Panc1 (cell line): ENCODE data around the gene HOXC9. TPM values are rescaled to one million over a fixed set of nuclear protein-coding genes. Genes with fewer than 3 reads are reported as not detected.

Experiments used
- ATAC-seq: fragments of 200-7000 bp; cut with Tn5 transposase; 2 replicates; pipeline ENCODE4 v1.9.1; 2020; ENCODE audit warnings: mild to moderate bottlenecking, moderate library complexity
- BruUV-seq: library from RNA; stranded (reverse); fragments of 400-500 nt; replicated peaks from 2 replicates; lab custom pipeline; 2021; lab: Mats Ljungman, UMichigan
- CTCF ChIA-PET: fragments of 300-600 bp; sonication (Branson Sonifier 250); formaldehyde crosslinking; loops from one replicate; lab custom pipeline; 2022; ENCODE audit warnings: antibody characterized with exemption; lab: Charles Lee
- POLR2A ChIA-PET: fragments of 300-600 bp; sonication (Branson Sonifier 250); formaldehyde crosslinking; loops from one replicate; lab custom pipeline; 2022; ENCODE audit warnings: antibody characterized with exemption; lab: Charles Lee
- DNase-seq: peaks from one replicate; pipeline ENCODE4 v3.0.0-alpha.2; 2010; ENCODE audit warnings: low read depth, low spot score
- H3K27ac ChIP-seq: 2 replicates; pipeline ENCODE4 v1.5.1; 2011; ENCODE audit warnings: mild to moderate bottlenecking, low read length, inconsistent platforms
- H3K27me3 ChIP-seq: fragments of 200-500 bp; sonication (Bioruptor generic); 2 replicates; pipeline ENCODE4 v1.6.0; 2014; ENCODE audit warnings: low read length, inconsistent platforms; ENCODE audit not compliant: control insufficient read depth, insufficient read depth
- H3K36me3 ChIP-seq: fragments of 200-500 bp; sonication (Bioruptor generic); 2 replicates; pipeline ENCODE4 v1.5.1; 2014; ENCODE audit warnings: inconsistent platforms, mild to moderate bottlenecking, low read length, moderate library complexity; ENCODE audit not compliant: control insufficient read depth, insufficient read depth
- H3K4me1 ChIP-seq: 2 replicates; pipeline ENCODE4 v1.5.1; 2011; ENCODE audit warnings: inconsistent platforms, mild to moderate bottlenecking, low read length, moderate library complexity; ENCODE audit not compliant: control insufficient read depth, insufficient read depth
- H3K4me3 ChIP-seq, 2 experiments: 2 replicates each; pipeline ENCODE4 v1.5.1; 2011 to 2012; ENCODE audit warnings: low read depth in 2 of 2, low read length in 2 of 2, mild to moderate bottlenecking in 2 of 2, inconsistent platforms in 1 of 2, moderate library complexity in 1 of 2
- H3K9me3 ChIP-seq: fragments of 200-500 bp; sonication (Bioruptor generic); 2 replicates; pipeline ENCODE4 v1.5.1; 2014; ENCODE audit warnings: low read depth, mild to moderate bottlenecking, inconsistent platforms, low read length, moderate library complexity; ENCODE audit not compliant: control insufficient read depth, insufficient read depth
- POLR2AphosphoS5 ChIP-seq: IDR thresholded peaks from 2 replicates; pipeline ENCODE4 v1.6.1; 2012; ENCODE audit warnings: mild to moderate bottlenecking, low read depth, low read length, moderate library complexity
- SIN3A ChIP-seq: IDR thresholded peaks from 2 replicates; pipeline ENCODE4 v1.6.1; 2012; ENCODE audit warnings: low read depth, mild to moderate bottlenecking, low read length, moderate library complexity, borderline replicate concordance; ENCODE audit not compliant: insufficient read depth
- TCF7L2 ChIP-seq: IDR thresholded peaks from 2 replicates; pipeline ENCODE4 v1.6.1; 2011; ENCODE audit warnings: mild to moderate bottlenecking, low read depth, low read length, inconsistent platforms
- in situ Hi-C: cut with HindIII; loops from 2 replicates; pipeline ENCODE4 v1.10.0; 2016; ENCODE audit warnings: low sequenced_read_pairs, low pct_unique_long_range_greater_than_20kb
- intact Hi-C: fragments of 100-400 bp; cut with micrococcal nuclease; formaldehyde crosslinking; loops from one replicate; pipeline ENCODE4 v1.10.0; 2022; ENCODE audit not compliant: unreplicated experiment
- total RNA-seq: library from RNA; stranded (reverse); gene quantifications from one replicate; pipeline ENCODE4 v1.2.1, GENCODE V29; 2021; ENCODE audit not compliant: unreplicated experiment
- TF ChIP-seq, protein P1 (sequence below), 2 experiments: IDR thresholded peaks; 2 replicates each; pipeline ENCODE4 v1.6.1; 2011 to 2012; ENCODE audit warnings: low read depth in 2 of 2, control low read depth in 1 of 2, low read length in 1 of 2, mild to moderate bottlenecking in 1 of 2, moderate library complexity in 1 of 2; ENCODE audit not compliant: insufficient read depth in 1 of 2
- TF ChIP-seq, protein P2 (sequence below): fragments of 450-650 bp; IDR thresholded peaks from 2 replicates; pipeline ENCODE4 v1.5.1; 2017; ENCODE audit warnings: mild to moderate bottlenecking

The HOXC9 gene
- total RNA-seq, 1 experiment from 2014 or later: 37.2 TPM

DNA sequence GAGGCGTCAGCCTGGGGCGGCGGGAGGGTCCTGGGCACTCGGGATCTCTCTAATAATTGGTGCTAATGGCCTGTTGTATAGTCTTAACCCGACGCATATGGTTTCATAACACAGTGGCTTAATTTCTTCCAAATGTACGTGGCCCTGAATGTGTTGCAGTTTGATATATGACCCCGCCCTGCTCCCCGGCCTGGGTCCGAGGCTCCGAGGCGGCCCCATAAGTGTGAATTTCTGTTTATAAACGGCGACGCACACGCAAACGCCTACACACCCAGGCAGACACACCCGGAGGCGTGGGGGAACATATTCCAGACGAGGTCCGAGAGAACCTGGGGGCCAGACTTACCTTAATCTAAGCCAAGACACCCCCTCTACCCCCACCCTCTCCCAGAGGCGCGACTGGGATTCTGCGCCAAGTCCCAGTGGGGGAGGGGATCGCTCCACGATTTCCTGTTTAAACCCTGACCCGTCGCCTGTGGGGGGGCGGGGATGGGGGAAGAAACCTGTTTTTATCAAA lies 18.6 kb downstream of the HOXC9 start:
- intact Hi-C loops (no loop called here), in situ Hi-C loops (no loop called here)
- DNase-seq (no peak), ATAC-seq (peak; percentile 23)
- H3K4me1 ChIP-seq: peaks cover 60% of the 10 kb centered on the region
- H3K36me3 ChIP-seq: peaks cover 2% of the 10 kb centered on the region; the same call in 1 of the 2 replicates
- no peaks in the 10 kb centered on the region for H3K9me3 ChIP-seq
- no peaks in the 10 kb centered on the region for H3K27me3 ChIP-seq
- peak overlapping the region; percentile 72 to 91 for H3K4me3 ChIP-seq
- CTCF ChIA-PET: interaction anchor here (1.1 kb wide), 1 partner anchor 13 kb away, joined by 3 read pairs; no protein-coding TSS in a partner anchor
- POLR2A ChIA-PET: no interaction called here
- peak; percentile 53; the same call in 1 of the 2 replicates for TF ChIP-seq SIN3A
- TF ChIP-seq, protein P1, sequence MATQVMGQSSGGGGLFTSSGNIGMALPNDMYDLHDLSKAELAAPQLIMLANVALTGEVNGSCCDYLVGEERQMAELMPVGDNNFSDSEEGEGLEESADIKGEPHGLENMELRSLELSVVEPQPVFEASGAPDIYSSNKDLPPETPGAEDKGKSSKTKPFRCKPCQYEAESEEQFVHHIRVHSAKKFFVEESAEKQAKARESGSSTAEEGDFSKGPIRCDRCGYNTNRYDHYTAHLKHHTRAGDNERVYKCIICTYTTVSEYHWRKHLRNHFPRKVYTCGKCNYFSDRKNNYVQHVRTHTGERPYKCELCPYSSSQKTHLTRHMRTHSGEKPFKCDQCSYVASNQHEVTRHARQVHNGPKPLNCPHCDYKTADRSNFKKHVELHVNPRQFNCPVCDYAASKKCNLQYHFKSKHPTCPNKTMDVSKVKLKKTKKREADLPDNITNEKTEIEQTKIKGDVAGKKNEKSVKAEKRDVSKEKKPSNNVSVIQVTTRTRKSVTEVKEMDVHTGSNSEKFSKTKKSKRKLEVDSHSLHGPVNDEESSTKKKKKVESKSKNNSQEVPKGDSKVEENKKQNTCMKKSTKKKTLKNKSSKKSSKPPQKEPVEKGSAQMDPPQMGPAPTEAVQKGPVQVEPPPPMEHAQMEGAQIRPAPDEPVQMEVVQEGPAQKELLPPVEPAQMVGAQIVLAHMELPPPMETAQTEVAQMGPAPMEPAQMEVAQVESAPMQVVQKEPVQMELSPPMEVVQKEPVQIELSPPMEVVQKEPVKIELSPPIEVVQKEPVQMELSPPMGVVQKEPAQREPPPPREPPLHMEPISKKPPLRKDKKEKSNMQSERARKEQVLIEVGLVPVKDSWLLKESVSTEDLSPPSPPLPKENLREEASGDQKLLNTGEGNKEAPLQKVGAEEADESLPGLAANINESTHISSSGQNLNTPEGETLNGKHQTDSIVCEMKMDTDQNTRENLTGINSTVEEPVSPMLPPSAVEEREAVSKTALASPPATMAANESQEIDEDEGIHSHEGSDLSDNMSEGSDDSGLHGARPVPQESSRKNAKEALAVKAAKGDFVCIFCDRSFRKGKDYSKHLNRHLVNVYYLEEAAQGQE (IDR thresholded peaks at IDR 0.05; ENCODE audit: insufficient read depth in 1 of 2, low read depth in 2 of 2, low read length in 1 of 2): 0 out of 4 replicates have a peak, but pooled peaks of 1 of the 2 experiments have one; percentile 11
- TF ChIP-seq, protein P2, sequence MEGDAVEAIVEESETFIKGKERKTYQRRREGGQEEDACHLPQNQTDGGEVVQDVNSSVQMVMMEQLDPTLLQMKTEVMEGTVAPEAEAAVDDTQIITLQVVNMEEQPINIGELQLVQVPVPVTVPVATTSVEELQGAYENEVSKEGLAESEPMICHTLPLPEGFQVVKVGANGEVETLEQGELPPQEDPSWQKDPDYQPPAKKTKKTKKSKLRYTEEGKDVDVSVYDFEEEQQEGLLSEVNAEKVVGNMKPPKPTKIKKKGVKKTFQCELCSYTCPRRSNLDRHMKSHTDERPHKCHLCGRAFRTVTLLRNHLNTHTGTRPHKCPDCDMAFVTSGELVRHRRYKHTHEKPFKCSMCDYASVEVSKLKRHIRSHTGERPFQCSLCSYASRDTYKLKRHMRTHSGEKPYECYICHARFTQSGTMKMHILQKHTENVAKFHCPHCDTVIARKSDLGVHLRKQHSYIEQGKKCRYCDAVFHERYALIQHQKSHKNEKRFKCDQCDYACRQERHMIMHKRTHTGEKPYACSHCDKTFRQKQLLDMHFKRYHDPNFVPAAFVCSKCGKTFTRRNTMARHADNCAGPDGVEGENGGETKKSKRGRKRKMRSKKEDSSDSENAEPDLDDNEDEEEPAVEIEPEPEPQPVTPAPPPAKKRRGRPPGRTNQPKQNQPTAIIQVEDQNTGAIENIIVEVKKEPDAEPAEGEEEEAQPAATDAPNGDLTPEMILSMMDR: no peak
- peak; percentile 76 for TF ChIP-seq POLR2AphosphoS5
- no peak for TF ChIP-seq TCF7L2
- BruUV-seq: no TSS peak
- peak overlapping the region; percentile 94 for H3K27ac ChIP-seq

DNA sequence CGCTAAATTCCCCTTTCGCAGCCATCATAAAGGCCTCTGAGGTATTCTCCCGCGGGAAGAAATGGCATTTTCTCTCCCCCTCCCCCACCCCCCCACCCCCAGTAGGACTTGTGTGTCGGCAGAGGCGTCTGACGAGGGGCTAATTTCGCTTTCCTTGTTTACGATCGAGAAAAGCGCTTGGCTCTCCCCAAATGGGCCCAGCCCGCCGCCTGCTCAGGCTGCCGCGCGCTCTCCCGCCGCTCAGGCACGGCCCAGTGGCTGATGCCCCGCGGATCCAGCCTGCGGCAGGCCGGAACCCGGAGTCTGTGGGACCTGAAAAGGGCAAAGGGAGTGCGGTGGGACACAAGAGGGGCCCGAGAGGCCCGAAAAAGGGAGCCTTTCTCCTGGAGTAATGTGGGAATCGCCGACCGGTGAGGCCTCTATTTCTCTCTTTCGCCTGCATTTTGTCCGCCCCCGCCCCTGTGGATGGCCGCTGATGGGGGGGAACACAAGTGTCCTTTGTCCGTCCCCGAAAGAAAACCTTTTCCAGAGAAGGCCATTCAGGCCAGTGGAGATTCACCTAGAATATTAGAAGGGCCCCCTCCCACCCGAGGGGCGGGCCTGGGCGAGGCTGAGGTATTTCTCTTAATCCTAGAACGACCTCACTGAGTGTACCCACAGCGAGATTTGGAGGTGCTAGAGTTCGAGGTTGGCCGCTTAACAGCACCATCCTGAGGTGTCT lies 19.3 kb downstream of the HOXC9 start:
- TF ChIP-seq SIN3A (no peak), POLR2AphosphoS5 (peak; percentile 68; the same call in 1 of the 2 replicates), TCF7L2 (no peak)
- TF ChIP-seq, protein P2: no peak
- TF ChIP-seq, protein P1 (IDR thresholded peaks at IDR 0.05; ENCODE audit: insufficient read depth in 1 of 2, low read depth in 2 of 2, low read length in 1 of 2): no peak
- peaks cover 2% of the 10 kb centered on the region; the same call in 1 of the 2 replicates for H3K36me3 ChIP-seq
- ATAC-seq (no peak), DNase-seq (no peak)
- ChIA-PET CTCF (no interaction called here), POLR2A (no interaction called here)
- H3K27me3 ChIP-seq: no peaks in the 10 kb centered on the region
- H3K27ac ChIP-seq: peak overlapping the region; percentile 95
- no TSS peak for BruUV-seq
- H3K9me3 ChIP-seq: no peaks in the 10 kb centered on the region
- peaks cover 60% of the 10 kb centered on the region for H3K4me1 ChIP-seq
- H3K4me3 ChIP-seq: peak overlapping the region; percentile 72 to 91
- in situ Hi-C loops: no loop called here
- intact Hi-C loops: no loop called here
